ENCODE results near the gene NPAS1.
A peak's percentile ranks its signal among the peaks of the same experiment; 100 is the strongest.

Gene NPAS1

DNA sequence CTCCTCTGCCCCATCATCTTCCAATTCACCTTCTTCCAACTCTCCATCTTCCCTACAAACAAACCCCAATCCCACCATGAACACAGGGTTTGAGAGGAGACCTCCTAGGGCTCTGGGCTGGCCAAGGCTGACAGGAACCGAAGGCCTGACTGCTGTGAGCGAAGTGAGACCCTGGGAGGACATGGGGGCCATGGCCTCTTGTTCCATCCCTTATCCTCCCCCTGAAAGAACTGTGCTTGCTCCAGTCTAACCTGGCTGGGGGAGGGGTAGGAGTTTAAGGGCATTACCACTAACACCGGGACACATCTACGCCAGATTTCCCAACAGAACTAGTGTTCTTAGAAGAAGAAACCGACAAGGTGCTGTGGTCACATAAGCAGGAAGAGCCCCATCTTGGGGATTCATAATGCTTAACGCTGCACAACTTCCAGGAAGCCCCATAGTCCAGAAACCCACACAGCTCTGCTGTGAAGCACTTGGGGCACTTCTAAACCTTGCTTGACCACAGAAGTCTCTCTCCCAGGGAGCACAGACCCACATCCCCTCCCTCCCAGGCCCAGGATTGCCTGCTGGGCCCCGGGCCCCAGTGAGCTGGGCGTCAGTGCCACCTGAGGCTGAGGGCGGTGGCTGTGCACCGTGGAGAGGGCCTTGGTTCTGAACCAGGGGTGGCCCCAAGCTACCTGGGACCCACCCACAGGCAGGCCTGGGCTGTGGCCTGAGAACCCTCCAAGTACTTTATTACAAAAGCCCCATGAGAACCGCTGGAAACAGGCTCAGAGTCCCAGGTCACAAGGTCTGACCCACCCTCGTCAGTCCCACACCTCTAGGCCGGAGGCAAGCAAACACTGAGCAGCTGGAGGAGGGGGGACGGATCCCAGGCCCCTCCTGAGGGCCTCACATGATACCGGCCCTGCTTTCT lies 75.2 kb downstream of the NPAS1 start:
- no peak for TF ChIP-seq CTCF (IDR thresholded peaks at IDR 0.05; ENCODE audit: borderline replicate concordance, control extremely low read depth, extremely low read depth, insufficient read depth, missing control alignments)
- in situ Hi-C loops (cut with MboI; ENCODE audit: low sequenced_read_pairs, unreplicated experiment): no loop called here
- peak; percentile 72 for DNase-seq (ENCODE audit: low spot score)

All from GM13976 (cell line).